Measurements from ENCODE around the gene PTPRG. TPM values are rescaled to one million over a fixed set of nuclear protein-coding genes. Genes with fewer than 3 reads are reported as not detected.

Gene PTPRG
- total RNA-seq, 1 experiment from 2014 or later, result 32.1 TPM

DNA sequence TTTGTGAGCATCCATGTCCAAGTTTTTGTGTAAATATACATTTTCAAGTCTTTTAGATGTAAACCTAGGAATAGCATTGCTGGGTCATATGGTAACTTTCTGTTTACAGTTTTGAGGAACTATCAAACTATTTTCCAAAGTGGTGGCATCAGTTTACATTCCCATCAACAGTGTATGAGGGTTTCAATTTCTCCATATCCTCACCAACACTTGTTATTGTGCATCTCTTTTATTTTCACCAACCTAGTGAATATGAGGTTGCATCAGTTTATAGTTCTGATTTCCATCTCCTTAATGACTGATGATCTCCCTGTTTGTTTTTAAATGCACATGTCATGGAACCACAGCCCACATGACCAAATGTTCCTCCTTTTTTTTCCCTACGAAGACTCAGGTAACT, 610.8 kb downstream of the PTPRG start:
- H2AFZ ChIP-seq (ENCODE audit: low read depth, low read length, poor library complexity, severe bottlenecking), result no peak overlapping the region
- H3K9me2 ChIP-seq (ENCODE audit: insufficient read depth), result no peaks in the 10 kb centered on the region
- H3K27ac ChIP-seq (ENCODE audit: low read depth, low read length), result no peak overlapping the region
- RAD21 ChIA-PET (ENCODE audit: low non-redundant PET in 1 of 2, low total read pairs in 2 of 2, uncharacterized antibody in 2 of 2, unreplicated experiment in 2 of 2), result no interaction called here
- TF ChIP-seq EGR1 (IDR thresholded peaks at IDR 0.05; ENCODE audit: low read depth), result no peak
- no peak for TF ChIP-seq RAD21 (IDR thresholded peaks at IDR 0.05; ENCODE audit: low read depth)
- TF ChIP-seq, protein P1, sequence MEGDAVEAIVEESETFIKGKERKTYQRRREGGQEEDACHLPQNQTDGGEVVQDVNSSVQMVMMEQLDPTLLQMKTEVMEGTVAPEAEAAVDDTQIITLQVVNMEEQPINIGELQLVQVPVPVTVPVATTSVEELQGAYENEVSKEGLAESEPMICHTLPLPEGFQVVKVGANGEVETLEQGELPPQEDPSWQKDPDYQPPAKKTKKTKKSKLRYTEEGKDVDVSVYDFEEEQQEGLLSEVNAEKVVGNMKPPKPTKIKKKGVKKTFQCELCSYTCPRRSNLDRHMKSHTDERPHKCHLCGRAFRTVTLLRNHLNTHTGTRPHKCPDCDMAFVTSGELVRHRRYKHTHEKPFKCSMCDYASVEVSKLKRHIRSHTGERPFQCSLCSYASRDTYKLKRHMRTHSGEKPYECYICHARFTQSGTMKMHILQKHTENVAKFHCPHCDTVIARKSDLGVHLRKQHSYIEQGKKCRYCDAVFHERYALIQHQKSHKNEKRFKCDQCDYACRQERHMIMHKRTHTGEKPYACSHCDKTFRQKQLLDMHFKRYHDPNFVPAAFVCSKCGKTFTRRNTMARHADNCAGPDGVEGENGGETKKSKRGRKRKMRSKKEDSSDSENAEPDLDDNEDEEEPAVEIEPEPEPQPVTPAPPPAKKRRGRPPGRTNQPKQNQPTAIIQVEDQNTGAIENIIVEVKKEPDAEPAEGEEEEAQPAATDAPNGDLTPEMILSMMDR (IDR thresholded peaks at IDR 0.05 in 2 of 3, conservative IDR thresholded peaks at IDR 0.05 in 1 of 3; ENCODE audit: borderline replicate concordance in 1 of 3, insufficient read depth in 1 of 3, low read depth in 2 of 3, low read length in 2 of 3), result no peak
- no peak for TF ChIP-seq SRF (IDR thresholded peaks at IDR 0.05; ENCODE audit: low read depth)
- H3K9me3 ChIP-seq (ENCODE audit: control insufficient read depth in 1 of 2, insufficient read depth in 1 of 2, low read depth in 1 of 2, low read length in 2 of 2), result no peaks in the 10 kb centered on the region
- no peaks in the 10 kb centered on the region for H3K79me2 ChIP-seq (ENCODE audit: insufficient read depth, low read length)
- H3K4me2 ChIP-seq (ENCODE audit: low read length), result no peak overlapping the region
- intact Hi-C loops (cut with micrococcal nuclease), result no loop called here
- no peak overlapping the region for H3K4me3 ChIP-seq (replicated peaks in 1 of 2; ENCODE audit: low read depth in 1 of 2, low read length in 2 of 2)
- ATAC-seq, result no peak
- DNase-seq (ENCODE audit: low read depth, low spot score), result no peak
- BruUV-seq (replicated peaks), result no TSS peak
- POLR2A ChIA-PET, result no interaction called here
- no peaks in the 10 kb centered on the region for H3K27me3 ChIP-seq (ENCODE audit: insufficient read depth, low read length)
- no peaks in the 10 kb centered on the region for H4K20me1 ChIP-seq (ENCODE audit: insufficient read depth)
- CTCF ChIA-PET, result no interaction called here
- no peaks in the 10 kb centered on the region for H3K4me1 ChIP-seq (ENCODE audit: control insufficient read depth in 1 of 2, insufficient read depth in 2 of 2, low read length in 2 of 2)
- no peak overlapping the region for H3K9ac ChIP-seq (ENCODE audit: low read length)
- H3K36me3 ChIP-seq (ENCODE audit: control insufficient read depth in 1 of 2, insufficient read depth in 2 of 2, low read length in 2 of 2), result no peaks in the 10 kb centered on the region

DNA sequence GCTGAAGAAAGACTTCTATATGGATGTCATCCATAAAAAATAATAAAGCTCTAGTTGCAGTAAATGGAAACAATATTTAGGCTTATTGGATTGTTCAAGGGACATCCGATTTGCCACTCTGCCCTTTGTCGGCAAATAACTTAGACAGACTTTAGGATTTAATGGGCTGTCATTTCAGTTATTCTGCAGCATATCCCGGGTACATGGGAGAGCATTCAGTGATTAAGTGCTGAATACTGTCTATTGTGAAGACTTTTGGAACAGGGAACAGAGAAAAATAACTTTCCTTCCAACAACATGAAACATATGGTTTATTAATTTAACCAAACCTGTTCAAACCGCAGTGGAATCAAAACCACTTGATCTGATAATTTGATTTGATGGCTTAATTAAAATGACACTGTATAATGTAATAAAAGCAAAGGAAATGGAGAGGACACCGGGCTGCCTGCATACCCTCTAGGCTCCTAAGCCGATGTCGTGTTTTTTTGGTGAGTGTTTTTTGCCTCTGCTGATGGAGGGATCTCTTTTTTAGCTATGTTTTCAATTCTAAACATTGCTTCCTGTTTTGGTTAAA, 612.7 kb downstream of the PTPRG start:
- H3K79me2 ChIP-seq (ENCODE audit: insufficient read depth, low read length), result no peaks in the 10 kb centered on the region
- no peak overlapping the region for H3K9ac ChIP-seq (ENCODE audit: low read length)
- H3K4me1 ChIP-seq (ENCODE audit: control insufficient read depth in 1 of 2, insufficient read depth in 2 of 2, low read length in 2 of 2), result no peaks in the 10 kb centered on the region
- POLR2A ChIA-PET, result no interaction called here
- no peaks in the 10 kb centered on the region for H3K9me3 ChIP-seq (ENCODE audit: control insufficient read depth in 1 of 2, insufficient read depth in 1 of 2, low read depth in 1 of 2, low read length in 2 of 2)
- no peaks in the 10 kb centered on the region for H3K36me3 ChIP-seq (ENCODE audit: control insufficient read depth in 1 of 2, insufficient read depth in 2 of 2, low read length in 2 of 2)
- no peak overlapping the region for H3K4me2 ChIP-seq (ENCODE audit: low read length)
- no peak overlapping the region for H2AFZ ChIP-seq (ENCODE audit: low read depth, low read length, poor library complexity, severe bottlenecking)
- CTCF ChIA-PET, result no interaction called here
- H3K9me2 ChIP-seq (ENCODE audit: insufficient read depth), result no peaks in the 10 kb centered on the region
- H3K4me3 ChIP-seq (replicated peaks in 1 of 2; ENCODE audit: low read depth in 1 of 2, low read length in 2 of 2), result no peak overlapping the region
- no peak for TF ChIP-seq EZH2phosphoT487 (IDR thresholded peaks at IDR 0.05; ENCODE audit: borderline replicate concordance)
- TF ChIP-seq SP1 (IDR thresholded peaks at IDR 0.05; ENCODE audit: low read depth), result no peak
- no peak for TF ChIP-seq SRF (IDR thresholded peaks at IDR 0.05; ENCODE audit: low read depth)
- TF ChIP-seq CEBPB (IDR thresholded peaks at IDR 0.05; ENCODE audit: low read depth), result no peak
- TF ChIP-seq ZNF274 (IDR thresholded peaks at IDR 0.05; ENCODE audit: low read depth, low read length), result no peak
- no peak for TF ChIP-seq EZH2 (IDR thresholded peaks at IDR 0.05)
- TF ChIP-seq YY1 (IDR thresholded peaks at IDR 0.05; ENCODE audit: extremely low read depth, insufficient replicate concordance, low read depth, low read length), result no peak
- TF ChIP-seq RAD21 (IDR thresholded peaks at IDR 0.05; ENCODE audit: low read depth), result no peak
- TF ChIP-seq SIN3A (IDR thresholded peaks at IDR 0.05; ENCODE audit: low read depth), result no peak
- RAD21 ChIA-PET (ENCODE audit: low non-redundant PET in 1 of 2, low total read pairs in 2 of 2, uncharacterized antibody in 2 of 2, unreplicated experiment in 2 of 2), result no interaction called here
- no peaks in the 10 kb centered on the region for H4K20me1 ChIP-seq (ENCODE audit: insufficient read depth)
- no peak overlapping the region for H3K27ac ChIP-seq (ENCODE audit: low read depth, low read length)
- no TSS peak for BruUV-seq (replicated peaks)
- DNase-seq (ENCODE audit: low read depth, low spot score) (no peak), ATAC-seq (no peak)
- intact Hi-C loops (cut with micrococcal nuclease), result no loop called here
- H3K27me3 ChIP-seq (ENCODE audit: insufficient read depth, low read length), result no peaks in the 10 kb centered on the region
